B cell (primary cell): Measurements from ENCODE around the gene CD164. TPM values are rescaled to one million over a fixed set of nuclear protein-coding genes. Genes with fewer than 3 reads are reported as not detected.
"Not testable (repeated sequence)": the region's sequence is repeated elsewhere in the genome, so short reads cannot be mapped to it uniquely, and the experiment has no call there.

Experiments used
- ATAC-seq: fragments of 200-7000 bp; cut with Tn5 transposase; one replicate; pipeline ENCODE4 v1.10.0; 2021; ENCODE audit warnings: low read depth, mild to moderate bottlenecking, moderate number of reproducible peaks, moderate library complexity
- CTCF ChIA-PET: fragments of 350-600 bp; sonication (Branson Sonifier 250); formaldehyde crosslinking; loops from one replicate; lab custom pipeline; 2021; ENCODE audit warnings: antibody characterized with exemption, inconsistent platforms; lab: Charles Lee
- POLR2A ChIA-PET: fragments of 350-600 bp; sonication (Branson Sonifier 250); formaldehyde crosslinking; loops from one replicate; lab custom pipeline; 2021; ENCODE audit warnings: antibody characterized with exemption; lab: Charles Lee
- DNase-seq: peaks from one replicate; pipeline ENCODE4 v3.0.0; 2013
- H2AFZ ChIP-seq: 2 replicates; pipeline ENCODE4 v1.6.1; 2012; ENCODE audit warnings: mild to moderate bottlenecking, low read depth, low read length; ENCODE audit not compliant: insufficient read depth, poor library complexity, severe bottlenecking
- H3K27ac ChIP-seq, 2 donors: 1 replicate in 1 of 2; 2 replicates in 1 of 2; pipeline ENCODE4 v1.5.1; 2012 to 2013; ENCODE audit warnings: low read length in 2 of 2, mild to moderate bottlenecking in 2 of 2, moderate library complexity in 1 of 2
- H3K27me3 ChIP-seq, 4 experiments: fragments of 200-600 bp in 1 of 4; sonication (generic) in 1 of 4; replicated peaks in 1 of 4; 1 replicate in 2 of 4; 2 replicates in 2 of 4; pipeline versions ENCODE4 v1.6.1 to v1.7.0; 2013 to 2016; ENCODE audit warnings: low read length in 3 of 4, mild to moderate bottlenecking in 2 of 4, mixed read lengths in 1 of 4, moderate library complexity in 1 of 4; ENCODE audit not compliant: insufficient read depth in 4 of 4, control insufficient read depth in 3 of 4; ENCODE audit errors: control extremely low read depth in 1 of 4
- H3K36me3 ChIP-seq, 2 experiments: replicated peaks in 1 of 2; 1 replicate in 1 of 2; 2 replicates in 1 of 2; pipeline versions ENCODE4 v1.6.1 to v1.7.1; 2013; ENCODE audit warnings: low read length in 1 of 2; ENCODE audit not compliant: insufficient read depth in 2 of 2, control insufficient read depth in 1 of 2; ENCODE audit errors: control extremely low read depth in 1 of 2, extremely low read depth in 1 of 2
- H3K4me1 ChIP-seq, 2 donors: fragments of 200-600 bp in 1 of 2; sonication (generic) in 1 of 2; 1 replicate in 1 of 2; 2 replicates in 1 of 2; pipeline versions ENCODE4 v1.5.1 to v1.6.1; 2013 to 2017; ENCODE audit warnings: low read length in 2 of 2; ENCODE audit not compliant: control insufficient read depth in 2 of 2, insufficient read depth in 2 of 2
- H3K4me2 ChIP-seq: replicated peaks from 2 replicates; pipeline ENCODE3; 2012; ENCODE audit warnings: mild to moderate bottlenecking, low read depth, low read length; ENCODE audit not compliant: poor library complexity, severe bottlenecking
- H3K4me3 ChIP-seq, 5 experiments: fragments of 200-600 bp in 1 of 5; sonication (generic) in 1 of 5; 1 replicate in 3 of 5; 2 replicates in 2 of 5; pipeline versions ENCODE4 v1.5.1 to v1.7.0; 2011 to 2016; ENCODE audit warnings: low read length in 4 of 5, mild to moderate bottlenecking in 4 of 5, low read depth in 2 of 5, control low read depth in 1 of 5, moderate library complexity in 1 of 5; ENCODE audit not compliant: insufficient read depth in 1 of 5; ENCODE audit errors: control extremely low read depth in 1 of 5, extremely low read depth in 1 of 5
- H3K79me2 ChIP-seq: fragments of 200-600 bp; sonication (generic); one replicate; pipeline ENCODE4 v1.6.0; 2016; ENCODE audit warnings: low read length; ENCODE audit not compliant: control insufficient read depth, insufficient read depth
- H3K9ac ChIP-seq: fragments of 200-600 bp; sonication (generic); 2 replicates; pipeline ENCODE4 v1.6.1; 2017; ENCODE audit warnings: mild to moderate bottlenecking, low read length, moderate library complexity
- H3K9me3 ChIP-seq, 3 donors: one replicate each; pipeline versions ENCODE4 v1.6.1 to v1.7.1; 2013; ENCODE audit warnings: low read length in 2 of 3; ENCODE audit not compliant: control insufficient read depth in 2 of 3, insufficient read depth in 1 of 3; ENCODE audit errors: control extremely low read depth in 1 of 3
- H4K20me1 ChIP-seq: 2 replicates; pipeline ENCODE4 v1.6.0; 2012; ENCODE audit warnings: mild to moderate bottlenecking, low read length; ENCODE audit not compliant: insufficient read depth, control insufficient read depth, poor library complexity, severe bottlenecking
- H3K27ac Mint-ChIP-seq: one replicate; pipeline ENCODE4 v1.8.0; 2021; ENCODE audit warnings: mixed read lengths
- H3K27me3 Mint-ChIP-seq: one replicate; pipeline ENCODE4 v1.8.0; 2021; ENCODE audit warnings: mixed read lengths
- H3K4me1 Mint-ChIP-seq: one replicate; pipeline ENCODE4 v1.8.0; 2021; ENCODE audit warnings: mixed read lengths
- H3K4me3 Mint-ChIP-seq: one replicate; pipeline ENCODE4 v1.8.0; 2021; ENCODE audit warnings: mixed read lengths
- H3K9me3 Mint-ChIP-seq: one replicate; pipeline ENCODE4 v1.8.0; 2022; ENCODE audit warnings: mixed read lengths; ENCODE audit not compliant: insufficient read depth
- EZH2 ChIP-seq: IDR thresholded peaks from 2 replicates; pipeline ENCODE4 v1.6.1; 2012; ENCODE audit warnings: borderline replicate concordance, low read depth, mild to moderate bottlenecking, moderate library complexity, low read length; ENCODE audit not compliant: insufficient read depth, poor library complexity, severe bottlenecking
- whole genome bisulfite sequencing: methylation state at CpG from one replicate; pipeline ENCODE4 v1.1.5; 2013; ENCODE audit warnings: missing lambda C conversion rate; ENCODE audit not compliant: insufficient coverage; 5-methylcytosine and 5-hydroxymethylcytosine counted together
- intact Hi-C: fragments of 100-400 bp; cut with micrococcal nuclease; formaldehyde crosslinking; loops from one replicate; pipeline ENCODE4 v1.10.0; 2022
- polyA plus RNA-seq: library from polyadenylated mRNA; depleted of rRNA; stranded (reverse); fragments of >200 nt; gene quantifications from 2 replicates; pipeline ENCODE4 v1.2.3, GENCODE V29; 2012
- total RNA-seq, 2 donors: library from RNA; stranded (reverse); fragments of 120-200 nt in 1 of 2; gene quantifications; 1 replicate in 1 of 2; 2 replicates in 1 of 2; pipeline versions ENCODE4 v1.2.3 to v1.2.4, GENCODE V29; 2013 to 2022
- TF ChIP-seq, protein P1 (sequence below): fragments of 200-600 bp; IDR thresholded peaks from one replicate; pipeline ENCODE4 v1.8.0; 2022; ENCODE audit warnings: antibody characterized with exemption, mild to moderate bottlenecking

The CD164 gene
- total and polyA plus RNA-seq, 2 donors (not counting 1 experiment from before 2014, with no cell fraction given): 63.4 to 184 TPM

- CTCF ChIA-PET: no interaction called here
- no peak for TF ChIP-seq EZH2
- TF ChIP-seq, protein P1, sequence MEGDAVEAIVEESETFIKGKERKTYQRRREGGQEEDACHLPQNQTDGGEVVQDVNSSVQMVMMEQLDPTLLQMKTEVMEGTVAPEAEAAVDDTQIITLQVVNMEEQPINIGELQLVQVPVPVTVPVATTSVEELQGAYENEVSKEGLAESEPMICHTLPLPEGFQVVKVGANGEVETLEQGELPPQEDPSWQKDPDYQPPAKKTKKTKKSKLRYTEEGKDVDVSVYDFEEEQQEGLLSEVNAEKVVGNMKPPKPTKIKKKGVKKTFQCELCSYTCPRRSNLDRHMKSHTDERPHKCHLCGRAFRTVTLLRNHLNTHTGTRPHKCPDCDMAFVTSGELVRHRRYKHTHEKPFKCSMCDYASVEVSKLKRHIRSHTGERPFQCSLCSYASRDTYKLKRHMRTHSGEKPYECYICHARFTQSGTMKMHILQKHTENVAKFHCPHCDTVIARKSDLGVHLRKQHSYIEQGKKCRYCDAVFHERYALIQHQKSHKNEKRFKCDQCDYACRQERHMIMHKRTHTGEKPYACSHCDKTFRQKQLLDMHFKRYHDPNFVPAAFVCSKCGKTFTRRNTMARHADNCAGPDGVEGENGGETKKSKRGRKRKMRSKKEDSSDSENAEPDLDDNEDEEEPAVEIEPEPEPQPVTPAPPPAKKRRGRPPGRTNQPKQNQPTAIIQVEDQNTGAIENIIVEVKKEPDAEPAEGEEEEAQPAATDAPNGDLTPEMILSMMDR: no peak
- no peaks in the 10 kb centered on the region for H3K27me3 ChIP-seq
- H3K4me3 ChIP-seq: no peak overlapping the region
- intact Hi-C loops: no loop called here
- Mint-ChIP-seq H3K4me1 (no peaks in the 10 kb centered on the region), H3K27ac (no peak overlapping the region), H3K4me3 (no peak overlapping the region), H3K9me3 (no peaks in the 10 kb centered on the region), H3K27me3 (no peaks in the 10 kb centered on the region)
- no peak overlapping the region for H3K27ac ChIP-seq
- ATAC-seq (no peak), DNase-seq (no peak)
- H4K20me1 ChIP-seq: no peaks in the 10 kb centered on the region
- no peaks in the 10 kb centered on the region for H3K79me2 ChIP-seq
- POLR2A ChIA-PET: no interaction called here
- H2AFZ ChIP-seq: no peak overlapping the region
- no peak overlapping the region for H3K9ac ChIP-seq
- H3K9me3 ChIP-seq: no peaks in the 10 kb centered on the region
- 100% methylated on average over 2 of the region's 3 CpGs for WGBS
- H3K36me3 ChIP-seq: no peaks in the 10 kb centered on the region
- no peak overlapping the region for H3K4me2 ChIP-seq
- peaks cover 0 to 4% of the 10 kb centered on the region in 2 donors for H3K4me1 ChIP-seq
Measured at GRCh38 chr6:109336221-109336961, 45.9 kb downstream of the CD164 start.

DNA sequence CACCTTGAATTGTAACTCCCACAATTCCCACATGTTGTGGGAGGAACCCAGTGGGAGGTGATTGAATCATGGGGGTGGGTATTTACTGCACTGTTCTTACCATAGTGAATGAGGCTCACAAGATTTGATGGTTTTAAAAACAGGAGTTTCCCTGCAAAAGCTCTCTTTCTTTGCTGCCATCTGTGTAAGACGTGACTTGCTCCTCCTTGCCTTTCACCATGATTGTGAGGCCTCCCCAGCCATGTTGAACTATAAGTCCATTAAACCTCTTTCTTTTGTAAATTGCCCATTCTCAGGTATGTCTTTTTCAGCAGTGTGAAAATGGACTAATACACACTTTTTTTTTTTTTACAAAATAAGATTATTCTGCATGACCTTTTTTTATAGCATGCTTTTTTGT, 48.4 kb downstream of the CD164 start:
- H3K27ac Mint-ChIP-seq, DNase-seq, H3K9me3 ChIP-seq, ATAC-seq, CTCF ChIA-PET, H3K4me2 ChIP-seq, H3K9me3 Mint-ChIP-seq, H3K79me2 ChIP-seq, H4K20me1 ChIP-seq, POLR2A ChIA-PET, H3K27me3 ChIP-seq, intact Hi-C loops, H3K9ac ChIP-seq, H3K4me1 ChIP-seq, H3K4me3 Mint-ChIP-seq, H3K4me3 ChIP-seq, H3K27ac ChIP-seq, H3K27me3 Mint-ChIP-seq, H3K4me1 Mint-ChIP-seq, H3K36me3 ChIP-seq, H2AFZ ChIP-seq: not testable (repeated sequence)
- WGBS: 88% methylated on average over 1 of the region's 1 CpG
